CD14-positive monocyte (primary cell): ENCODE data around the gene MORF4L1. TPM values are rescaled to one million over a fixed set of nuclear protein-coding genes. Genes with fewer than 3 reads are reported as not detected.
"Not testable (repeated sequence)": the region's sequence is repeated elsewhere in the genome, so short reads cannot be mapped to it uniquely, and the experiment has no call there.

Experiments
- DNase-seq, 3 donors: peaks; one replicate each; pipeline ENCODE4 v3.0.0-alpha.2; 2011 to 2022
- H2AFZ ChIP-seq: 2 replicates; pipeline ENCODE4 v1.6.0; 2012; ENCODE audit warnings: mild to moderate bottlenecking, low read depth, low read length, inconsistent platforms; ENCODE audit not compliant: insufficient read depth, poor library complexity, severe bottlenecking
- H3K27ac ChIP-seq, 2 donors: 1 replicate in 1 of 2; 2 replicates in 1 of 2; pipeline ENCODE4 v1.5.1; 2012 to 2013; ENCODE audit warnings: low read length in 2 of 2, control low read depth in 1 of 2, inconsistent platforms in 1 of 2, low read depth in 1 of 2, mild to moderate bottlenecking in 1 of 2
- H3K27me3 ChIP-seq, 2 donors: one replicate each; pipeline versions ENCODE4 v1.6.0 to v1.6.1; 2011 to 2013; ENCODE audit warnings: low read length in 2 of 2; ENCODE audit not compliant: control insufficient read depth in 2 of 2, insufficient read depth in 2 of 2
- H3K36me3 ChIP-seq, 2 donors: replicated peaks in 1 of 2; 1 replicate in 1 of 2; 2 replicates in 1 of 2; pipeline versions ENCODE4 v1.5.1 to v1.6.1; 2012 to 2013; ENCODE audit warnings: low read length in 2 of 2, control low read depth in 1 of 2, inconsistent platforms in 1 of 2, mild to moderate bottlenecking in 1 of 2; ENCODE audit not compliant: insufficient read depth in 2 of 2, control insufficient read depth in 1 of 2
- H3K4me1 ChIP-seq, 2 donors: 1 replicate in 1 of 2; 2 replicates in 1 of 2; pipeline versions ENCODE4 v1.5.1 to v1.6.1; 2012 to 2013; ENCODE audit warnings: low read length in 2 of 2, control low read depth in 1 of 2, inconsistent platforms in 1 of 2, mild to moderate bottlenecking in 1 of 2, moderate library complexity in 1 of 2; ENCODE audit not compliant: insufficient read depth in 2 of 2, control insufficient read depth in 1 of 2
- H3K4me2 ChIP-seq: replicated peaks from 2 replicates; pipeline ENCODE3; 2012; ENCODE audit warnings: low read length, moderate library complexity, mild to moderate bottlenecking; ENCODE audit not compliant: poor library complexity, severe bottlenecking; ENCODE audit errors: extremely low read depth
- H3K4me3 ChIP-seq, 3 experiments: fragments of 200-600 bp in 1 of 3; sonication (generic) in 1 of 3; replicated peaks in 1 of 3; 1 replicate in 2 of 3; 2 replicates in 1 of 3; pipeline ENCODE4 v1.5.1; 2011 to 2013; ENCODE audit warnings: low read length in 3 of 3, mild to moderate bottlenecking in 3 of 3, control low read depth in 2 of 3, low read depth in 2 of 3, inconsistent platforms in 1 of 3, moderate library complexity in 1 of 3
- H3K79me2 ChIP-seq: 2 replicates; pipeline ENCODE4 v1.6.0; 2012; ENCODE audit warnings: mild to moderate bottlenecking, control low read depth, inconsistent platforms, low read length, moderate library complexity; ENCODE audit not compliant: insufficient read depth
- H3K9ac ChIP-seq: 2 replicates; pipeline ENCODE4 v1.6.0; 2017; ENCODE audit warnings: low read length, mild to moderate bottlenecking; ENCODE audit not compliant: insufficient read depth, poor library complexity, severe bottlenecking
- H3K9me3 ChIP-seq, 2 donors: replicated peaks in 1 of 2; 1 replicate in 1 of 2; 2 replicates in 1 of 2; pipeline versions ENCODE4 v1.5.1 to v1.6.1; 2012 to 2013; ENCODE audit warnings: low read length in 2 of 2, control low read depth in 1 of 2; ENCODE audit not compliant: control insufficient read depth in 1 of 2, insufficient read depth in 1 of 2
- H4K20me1 ChIP-seq: 2 replicates; pipeline ENCODE4 v1.6.0; 2012; ENCODE audit warnings: mild to moderate bottlenecking, low read length, control low read depth, moderate library complexity; ENCODE audit not compliant: insufficient read depth
- H3K27ac Mint-ChIP-seq, 7 donors: one replicate each; pipeline ENCODE4 v1.8.0; 2020; ENCODE audit warnings: mild to moderate bottlenecking in 7 of 7, mixed read lengths in 7 of 7, moderate library complexity in 6 of 7, inconsistent platforms in 2 of 7
- H3K27me3 Mint-ChIP-seq, 3 donors: one replicate each; pipeline ENCODE4 v1.8.0; 2021 to 2022; ENCODE audit warnings: low read depth in 3 of 3, mild to moderate bottlenecking in 3 of 3, mixed read lengths in 3 of 3, moderate library complexity in 3 of 3, inconsistent platforms in 1 of 3
- H3K36me3 Mint-ChIP-seq, 2 donors: one replicate each; pipeline ENCODE4 v1.8.0; 2020; ENCODE audit warnings: mixed read lengths in 2 of 2, inconsistent platforms in 1 of 2, mild to moderate bottlenecking in 1 of 2
- H3K4me1 Mint-ChIP-seq: one replicate; pipeline ENCODE4 v1.8.0; 2020; ENCODE audit warnings: mild to moderate bottlenecking, mixed read lengths
- H3K4me3 Mint-ChIP-seq, 2 donors: one replicate each; pipeline ENCODE4 v1.8.0; 2020; ENCODE audit warnings: mild to moderate bottlenecking in 2 of 2, mixed read lengths in 2 of 2, moderate library complexity in 1 of 2
- H3K9me3 Mint-ChIP-seq, 7 donors: one replicate each; pipeline ENCODE4 v1.8.0; 2020 to 2022; ENCODE audit warnings: mixed read lengths in 7 of 7, mild to moderate bottlenecking in 6 of 7, moderate library complexity in 6 of 7, inconsistent platforms in 2 of 7
- WGBS: methylation state at CpG from one replicate; pipeline ENCODE4 v1.1.5; 2013; ENCODE audit warnings: missing lambda C conversion rate; ENCODE audit not compliant: insufficient coverage; 5-methylcytosine and 5-hydroxymethylcytosine counted together
- intact Hi-C, 2 donors: fragments of 100-400 bp; cut with micrococcal nuclease; formaldehyde crosslinking; loops; one replicate each; pipeline versions ENCODE4 v1.15.0 to v1.15.1; 2023
- polyA plus RNA-seq, 3 donors: library from polyadenylated mRNA; depleted of rRNA in 1 of 3; unstranded in 2 of 3; stranded (reverse) in 1 of 3; fragments of 300-500 nt in 2 of 3; fragments of >200 nt in 1 of 3; fragmentation: Illumina TruSeq in 2 of 3; gene quantifications; 1 replicate in 2 of 3; 2 replicates in 1 of 3; pipeline ENCODE4 v1.2.3, GENCODE V29; 2012 to 2021
- TF ChIP-seq, protein P1 (sequence below): fragments of 200-600 bp; IDR thresholded peaks from one replicate; pipeline ENCODE4 v1.8.0; 2022; ENCODE audit warnings: antibody characterized with exemption, mild to moderate bottlenecking

Gene MORF4L1
- polyA plus RNA-seq, 3 donors = 191 to 242 (median 224) TPM

DNA sequence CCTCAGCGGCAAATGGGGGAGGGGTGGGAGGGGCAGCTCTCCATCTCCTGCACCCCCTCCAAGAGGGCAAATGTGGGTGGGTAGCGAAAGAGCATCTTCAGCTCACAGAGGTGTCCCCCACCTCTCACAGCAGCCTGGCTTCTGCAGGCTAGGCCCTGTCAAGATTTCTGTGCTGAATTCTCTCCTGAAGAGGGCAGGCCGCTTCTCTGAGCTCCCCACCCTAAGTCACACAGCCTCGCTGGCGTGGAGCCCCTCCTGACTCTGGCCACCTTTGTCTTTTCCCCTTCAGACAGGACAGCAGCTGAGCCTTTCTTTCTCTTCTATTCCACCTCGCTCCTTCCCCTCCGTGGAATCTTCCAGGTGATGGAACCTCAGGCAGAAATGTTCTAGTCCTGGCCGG is 35.1 kb upstream of the MORF4L1 start:
- Histone ChIP-seq H3K27me3 (no peaks in the 10 kb centered on the region), H3K27ac (no peak overlapping the region), H4K20me1 (no peaks in the 10 kb centered on the region), H3K4me1 (no peaks in the 10 kb centered on the region), H3K36me3 (no peaks in the 10 kb centered on the region), H3K9ac (no peak overlapping the region), H3K4me2 (no peak overlapping the region), H3K9me3 (no peaks in the 10 kb centered on the region), H3K79me2 (no peaks in the 10 kb centered on the region), H2AFZ (no peak overlapping the region), H3K4me3 (no peak overlapping the region)
- 91% methylated on average over 5 of the region's 8 CpGs for WGBS
- Mint-ChIP-seq H3K4me1 (no peaks in the 10 kb centered on the region), H3K9me3 (peaks cover 0 to 2% (median 0%) of the 10 kb centered on the region in 7 donors), H3K27ac (no peak overlapping the region), H3K4me3 (no peak overlapping the region), H3K36me3 (no peaks in the 10 kb centered on the region), H3K27me3 (peaks cover 4 to 15% (median 6%) of the 10 kb centered on the region in 3 donors)
- intact Hi-C loops = no loop called here
- TF ChIP-seq, protein P1, sequence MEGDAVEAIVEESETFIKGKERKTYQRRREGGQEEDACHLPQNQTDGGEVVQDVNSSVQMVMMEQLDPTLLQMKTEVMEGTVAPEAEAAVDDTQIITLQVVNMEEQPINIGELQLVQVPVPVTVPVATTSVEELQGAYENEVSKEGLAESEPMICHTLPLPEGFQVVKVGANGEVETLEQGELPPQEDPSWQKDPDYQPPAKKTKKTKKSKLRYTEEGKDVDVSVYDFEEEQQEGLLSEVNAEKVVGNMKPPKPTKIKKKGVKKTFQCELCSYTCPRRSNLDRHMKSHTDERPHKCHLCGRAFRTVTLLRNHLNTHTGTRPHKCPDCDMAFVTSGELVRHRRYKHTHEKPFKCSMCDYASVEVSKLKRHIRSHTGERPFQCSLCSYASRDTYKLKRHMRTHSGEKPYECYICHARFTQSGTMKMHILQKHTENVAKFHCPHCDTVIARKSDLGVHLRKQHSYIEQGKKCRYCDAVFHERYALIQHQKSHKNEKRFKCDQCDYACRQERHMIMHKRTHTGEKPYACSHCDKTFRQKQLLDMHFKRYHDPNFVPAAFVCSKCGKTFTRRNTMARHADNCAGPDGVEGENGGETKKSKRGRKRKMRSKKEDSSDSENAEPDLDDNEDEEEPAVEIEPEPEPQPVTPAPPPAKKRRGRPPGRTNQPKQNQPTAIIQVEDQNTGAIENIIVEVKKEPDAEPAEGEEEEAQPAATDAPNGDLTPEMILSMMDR = no peak
- DNase-seq = no peak

GRCh38 chr15:78838489-78838888 is 34.2 kb upstream of the MORF4L1 start:
- no peaks in the 10 kb centered on the region for H3K9me3 ChIP-seq
- no peak overlapping the region for H3K4me2 ChIP-seq
- DNase-seq = no peak
- H3K36me3 ChIP-seq = no peaks in the 10 kb centered on the region
- Mint-ChIP-seq H3K9me3 (peaks cover 0 to 2% (median 0%) of the 10 kb centered on the region in 7 donors), H3K27ac (no peak overlapping the region), H3K4me1 (no peaks in the 10 kb centered on the region), H3K36me3 (no peaks in the 10 kb centered on the region), H3K4me3 (no peak overlapping the region), H3K27me3 (peaks cover 0 to 9% (median 6%) of the 10 kb centered on the region in 3 donors)
- H4K20me1 ChIP-seq = no peaks in the 10 kb centered on the region
- H2AFZ ChIP-seq = no peak overlapping the region
- intact Hi-C loops = no loop called here
- WGBS = 100% methylated on average over 3 of the region's 3 CpGs
- no peaks in the 10 kb centered on the region for H3K79me2 ChIP-seq
- no peaks in the 10 kb centered on the region for H3K4me1 ChIP-seq
- H3K9ac ChIP-seq = no peak overlapping the region
- no peaks in the 10 kb centered on the region for H3K27me3 ChIP-seq
- TF ChIP-seq, protein P1 = no peak
- no peak overlapping the region for H3K27ac ChIP-seq
- no peak overlapping the region for H3K4me3 ChIP-seq

DNA sequence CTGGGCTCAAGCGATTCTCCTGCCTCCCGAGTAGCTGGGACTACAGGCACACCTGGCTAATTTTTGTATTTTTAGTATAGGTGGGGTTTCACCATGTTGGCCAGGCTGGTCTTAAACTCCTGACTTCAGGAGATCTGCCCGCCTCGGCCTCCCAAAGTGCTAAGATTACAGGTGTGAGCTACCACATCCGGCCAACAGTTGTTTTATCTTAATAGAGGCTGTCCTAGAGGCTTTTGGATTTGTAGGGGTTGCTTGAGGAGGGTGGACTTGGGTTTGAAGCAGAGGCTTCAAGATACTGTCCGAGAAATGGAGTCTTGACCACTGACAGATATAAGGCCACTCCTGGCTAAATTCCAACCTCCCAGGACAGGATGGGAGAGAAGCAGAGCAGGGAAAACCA is 33.5 kb upstream of the MORF4L1 start:
- H3K4me3 ChIP-seq, H3K4me1 ChIP-seq, H3K27me3 Mint-ChIP-seq, H3K27me3 ChIP-seq, intact Hi-C loops, H3K9me3 ChIP-seq, H3K9me3 Mint-ChIP-seq, H3K27ac ChIP-seq, H4K20me1 ChIP-seq, H3K36me3 Mint-ChIP-seq, H3K36me3 ChIP-seq, H3K4me2 ChIP-seq, H3K9ac ChIP-seq, H3K79me2 ChIP-seq, H3K4me1 Mint-ChIP-seq, H3K4me3 Mint-ChIP-seq, H2AFZ ChIP-seq, DNase-seq: not testable (repeated sequence)
- WGBS = 100% methylated on average over 2 of the region's 6 CpGs
- peak overlapping the region in 1 of 7 donors; percentile 5 for H3K27ac Mint-ChIP-seq
